Suprapubic skin (tissue), 4 donors: Measurements from ENCODE around the gene ATRN.

ENCODE experiments used
- CTCF ChIP-seq, 2 donors: fragments of 200-600 bp in 1 of 2; fragments of 450-650 bp in 1 of 2; sonication (generic) in 1 of 2; IDR thresholded peaks; one replicate each; pipeline ENCODE4 v1.5.1; 2016 to 2019; ENCODE audit warnings: antibody characterized with exemption in 2 of 2, mild to moderate bottlenecking in 1 of 2, moderate library complexity in 1 of 2
- EP300 ChIP-seq: sonication (generic); formaldehyde crosslinking; IDR thresholded peaks from one replicate; pipeline ENCODE4 v1.6.1; 2017; ENCODE audit warnings: antibody characterized with exemption
- POLR2AphosphoS5 ChIP-seq, 3 donors: sonication (generic); formaldehyde crosslinking; IDR thresholded peaks; one replicate each; pipeline ENCODE4 v1.6.1; 2017; ENCODE audit warnings: antibody characterized with exemption in 3 of 3

GRCh38 chr20:3532089-3532615 is 61.3 kb downstream of the ATRN start:
- no peak for TF ChIP-seq CTCF (IDR thresholded peaks at IDR 0.05)
- TF ChIP-seq EP300: no peak
- no peak for TF ChIP-seq POLR2AphosphoS5 (IDR thresholded peaks at IDR 0.05)
